ENCODE results near the gene WDR3.

Gene WDR3

DNA sequence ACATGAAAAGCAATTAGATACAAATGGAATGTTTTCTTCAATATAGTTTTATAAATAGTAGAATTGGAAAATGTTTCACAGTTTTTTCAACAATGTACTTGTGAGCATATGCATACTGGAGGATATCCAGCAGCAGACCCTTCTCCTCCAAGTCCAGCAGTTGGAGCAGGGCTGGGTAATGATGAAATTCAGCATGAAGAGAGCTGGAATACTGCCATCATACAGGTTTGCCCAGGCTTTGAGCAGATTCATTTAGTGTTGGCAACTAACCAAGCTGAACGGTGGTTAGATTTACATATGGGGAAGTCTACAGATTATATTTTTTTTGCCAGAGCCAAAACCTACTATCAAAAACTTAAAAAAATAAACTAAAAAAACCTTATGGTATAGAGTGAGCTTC is 38.3 kb downstream of the WDR3 start:
- TF ChIP-seq, protein P1, sequence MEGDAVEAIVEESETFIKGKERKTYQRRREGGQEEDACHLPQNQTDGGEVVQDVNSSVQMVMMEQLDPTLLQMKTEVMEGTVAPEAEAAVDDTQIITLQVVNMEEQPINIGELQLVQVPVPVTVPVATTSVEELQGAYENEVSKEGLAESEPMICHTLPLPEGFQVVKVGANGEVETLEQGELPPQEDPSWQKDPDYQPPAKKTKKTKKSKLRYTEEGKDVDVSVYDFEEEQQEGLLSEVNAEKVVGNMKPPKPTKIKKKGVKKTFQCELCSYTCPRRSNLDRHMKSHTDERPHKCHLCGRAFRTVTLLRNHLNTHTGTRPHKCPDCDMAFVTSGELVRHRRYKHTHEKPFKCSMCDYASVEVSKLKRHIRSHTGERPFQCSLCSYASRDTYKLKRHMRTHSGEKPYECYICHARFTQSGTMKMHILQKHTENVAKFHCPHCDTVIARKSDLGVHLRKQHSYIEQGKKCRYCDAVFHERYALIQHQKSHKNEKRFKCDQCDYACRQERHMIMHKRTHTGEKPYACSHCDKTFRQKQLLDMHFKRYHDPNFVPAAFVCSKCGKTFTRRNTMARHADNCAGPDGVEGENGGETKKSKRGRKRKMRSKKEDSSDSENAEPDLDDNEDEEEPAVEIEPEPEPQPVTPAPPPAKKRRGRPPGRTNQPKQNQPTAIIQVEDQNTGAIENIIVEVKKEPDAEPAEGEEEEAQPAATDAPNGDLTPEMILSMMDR (IDR thresholded peaks at IDR 0.05; ENCODE audit: low read depth, low read length, missing control alignments) = no peak
- DNase-seq (ENCODE audit: extremely low read depth, low read depth) = peak; percentile 24

DNA sequence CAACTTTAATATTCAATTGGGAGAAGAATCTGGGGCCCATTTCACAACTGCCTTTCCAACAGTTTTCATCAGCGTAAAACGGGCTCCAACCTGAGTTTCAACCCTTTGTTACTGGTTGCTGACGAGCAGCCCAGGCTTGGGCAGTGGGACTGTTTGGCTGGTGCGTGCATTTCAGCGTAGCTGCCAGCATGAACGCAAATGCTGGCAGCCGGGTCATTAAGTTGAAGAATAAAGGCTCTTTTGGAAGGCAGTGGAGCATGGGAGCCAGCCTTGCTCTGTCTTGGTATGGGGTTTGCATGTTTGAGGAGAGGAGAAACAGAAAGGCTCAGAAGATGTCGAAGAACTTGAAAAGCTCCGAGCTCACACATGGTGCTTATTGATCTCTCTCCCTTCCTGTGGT is 40.7 kb downstream of the WDR3 start:
- TF ChIP-seq, protein P1 (IDR thresholded peaks at IDR 0.05; ENCODE audit: low read depth, low read length, missing control alignments) = no peak
- no peak for DNase-seq (ENCODE audit: extremely low read depth, low read depth)
- H3K4me3 ChIP-seq (replicated peaks; ENCODE audit: low read depth, low read length) = no peak overlapping the region

More for the DNA sequence above, 38.3 kb downstream of the WDR3 start:
- H3K4me3 ChIP-seq (replicated peaks; ENCODE audit: low read depth, low read length) = no peak overlapping the region

DNA sequence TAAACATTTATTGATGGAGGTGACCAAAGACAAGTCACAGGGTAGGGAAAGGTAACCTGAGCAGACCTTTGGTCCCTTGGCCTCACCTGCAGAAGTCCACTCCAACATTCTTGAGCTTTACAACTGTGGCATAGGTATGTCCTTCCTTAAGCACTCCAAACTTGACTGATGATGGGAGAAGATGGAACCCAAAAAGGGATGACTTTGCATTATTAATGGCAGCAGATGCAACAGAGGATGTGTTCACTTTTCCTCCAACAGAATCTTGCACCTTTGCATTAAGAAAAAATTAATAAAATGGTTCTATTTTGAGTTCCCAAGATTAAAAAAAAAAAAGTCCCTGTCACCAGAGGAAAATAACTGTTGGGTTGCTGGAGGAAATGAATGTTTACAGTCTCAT is 42.2 kb downstream of the WDR3 start:
- TF ChIP-seq, protein P1 (IDR thresholded peaks at IDR 0.05; ENCODE audit: low read depth, low read length, missing control alignments) = no peak

DNA sequence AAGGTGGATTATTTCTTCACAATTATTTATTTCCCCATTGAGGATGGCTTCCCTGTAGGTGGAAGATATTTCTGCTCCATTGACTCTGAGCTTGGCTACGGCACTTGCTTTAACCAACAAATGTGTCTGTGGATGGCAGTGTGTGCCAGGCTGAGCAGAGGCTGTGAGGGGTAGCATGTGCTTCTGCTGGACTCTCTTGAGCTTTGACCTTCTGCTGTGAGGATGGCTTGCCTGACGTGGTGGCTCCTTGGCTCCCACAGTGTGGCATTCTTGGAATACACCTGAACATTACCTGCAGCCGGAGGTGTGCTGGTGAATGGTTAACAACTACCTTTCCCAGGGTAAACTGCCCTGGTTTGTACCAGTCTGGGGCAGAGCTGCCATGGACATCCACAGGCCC is 46.8 kb downstream of the WDR3 start:
- no peak overlapping the region for H3K4me3 ChIP-seq (replicated peaks; ENCODE audit: low read depth, low read length)
- no peak for DNase-seq (ENCODE audit: extremely low read depth, low read depth)
- TF ChIP-seq, protein P1 (IDR thresholded peaks at IDR 0.05; ENCODE audit: low read depth, low read length, missing control alignments) = no peak

More for the DNA sequence above, 42.2 kb downstream of the WDR3 start:
- no peak overlapping the region for H3K4me3 ChIP-seq (replicated peaks; ENCODE audit: low read depth, low read length)
- no peak for DNase-seq (ENCODE audit: extremely low read depth, low read depth)

- no peak overlapping the region for H3K4me3 ChIP-seq (replicated peaks; ENCODE audit: low read depth, low read length)
- TF ChIP-seq, protein P1 (IDR thresholded peaks at IDR 0.05; ENCODE audit: low read depth, low read length, missing control alignments) = no peak
- no peak for DNase-seq (ENCODE audit: extremely low read depth, low read depth)
Measured at GRCh38 chr1:117981455-117982192, 52.1 kb downstream of the WDR3 start.

GRCh38 chr1:117985239-117985638 is 55.7 kb downstream of the WDR3 start:
- no peak for DNase-seq (ENCODE audit: extremely low read depth, low read depth)
- TF ChIP-seq, protein P1 (IDR thresholded peaks at IDR 0.05; ENCODE audit: low read depth, low read length, missing control alignments) = no peak
- H3K4me3 ChIP-seq (replicated peaks; ENCODE audit: low read depth, low read length) = no peak overlapping the region

GRCh38 chr1:117985973-117986372 is 56.4 kb downstream of the WDR3 start:
- TF ChIP-seq, protein P1 (IDR thresholded peaks at IDR 0.05; ENCODE audit: low read depth, low read length, missing control alignments) = no peak
- no peak overlapping the region for H3K4me3 ChIP-seq (replicated peaks; ENCODE audit: low read depth, low read length)
- no peak for DNase-seq (ENCODE audit: extremely low read depth, low read depth)

All from HFF-Myc (cell line).